B cell (primary cell): ENCODE results near the gene PIP4K2C.

Experiments
- EZH2 ChIP-seq: IDR thresholded peaks from 2 replicates; pipeline ENCODE4 v1.6.1; 2012; ENCODE audit warnings: borderline replicate concordance, low read depth, mild to moderate bottlenecking, moderate library complexity, low read length; ENCODE audit not compliant: insufficient read depth, poor library complexity, severe bottlenecking
- TF ChIP-seq, protein P1 (sequence below): fragments of 200-600 bp; IDR thresholded peaks from one replicate; pipeline ENCODE4 v1.8.0; 2022; ENCODE audit warnings: antibody characterized with exemption, mild to moderate bottlenecking

DNA sequence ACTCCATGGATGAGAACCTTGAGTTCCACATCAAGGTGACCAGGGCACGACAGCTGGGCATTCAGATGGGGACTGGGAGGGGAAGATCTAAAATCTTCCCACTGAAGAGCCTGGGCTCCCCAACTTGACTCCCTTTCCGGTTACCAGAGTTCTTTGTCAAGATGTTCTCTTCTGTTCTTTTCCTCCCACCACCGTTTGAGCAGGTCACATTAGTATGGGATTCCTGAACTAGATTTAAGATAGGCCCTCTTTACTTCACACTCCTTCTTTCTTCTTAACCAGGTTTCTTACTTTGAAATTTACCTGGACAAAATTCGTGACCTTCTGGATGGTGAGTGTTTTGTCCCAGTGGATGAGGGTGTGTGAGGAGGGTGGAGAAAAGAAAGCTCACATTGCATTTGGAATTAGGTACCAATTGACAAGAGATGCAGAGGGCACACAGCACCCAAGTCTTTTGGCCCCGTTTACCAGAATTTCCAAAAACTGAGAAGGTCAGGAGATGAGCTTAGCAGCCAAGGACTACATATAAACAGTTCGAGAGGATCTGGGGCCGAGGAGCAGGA, 26.7 kb upstream of the PIP4K2C start:
- no peak for TF ChIP-seq EZH2
- TF ChIP-seq, protein P1, sequence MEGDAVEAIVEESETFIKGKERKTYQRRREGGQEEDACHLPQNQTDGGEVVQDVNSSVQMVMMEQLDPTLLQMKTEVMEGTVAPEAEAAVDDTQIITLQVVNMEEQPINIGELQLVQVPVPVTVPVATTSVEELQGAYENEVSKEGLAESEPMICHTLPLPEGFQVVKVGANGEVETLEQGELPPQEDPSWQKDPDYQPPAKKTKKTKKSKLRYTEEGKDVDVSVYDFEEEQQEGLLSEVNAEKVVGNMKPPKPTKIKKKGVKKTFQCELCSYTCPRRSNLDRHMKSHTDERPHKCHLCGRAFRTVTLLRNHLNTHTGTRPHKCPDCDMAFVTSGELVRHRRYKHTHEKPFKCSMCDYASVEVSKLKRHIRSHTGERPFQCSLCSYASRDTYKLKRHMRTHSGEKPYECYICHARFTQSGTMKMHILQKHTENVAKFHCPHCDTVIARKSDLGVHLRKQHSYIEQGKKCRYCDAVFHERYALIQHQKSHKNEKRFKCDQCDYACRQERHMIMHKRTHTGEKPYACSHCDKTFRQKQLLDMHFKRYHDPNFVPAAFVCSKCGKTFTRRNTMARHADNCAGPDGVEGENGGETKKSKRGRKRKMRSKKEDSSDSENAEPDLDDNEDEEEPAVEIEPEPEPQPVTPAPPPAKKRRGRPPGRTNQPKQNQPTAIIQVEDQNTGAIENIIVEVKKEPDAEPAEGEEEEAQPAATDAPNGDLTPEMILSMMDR: no peak
